ENCODE results near the gene ANTKMT. TPM values are rescaled to one million over a fixed set of nuclear protein-coding genes. Genes with fewer than 3 reads are reported as not detected.

ANTKMT gene
- total and polyA plus RNA-seq, 2 experiments from 2014 or later: 38.8 to 81.8 TPM

- no peak for DNase-seq (ENCODE audit: low spot score)
- Histone ChIP-seq H2AFZ (no peak overlapping the region), H3K4me3 (no peak overlapping the region), H3K27me3 (no peaks in the 10 kb centered on the region), H3K4me2 (no peak overlapping the region), H3K36me3 (replicated peaks; ENCODE audit: insufficient read depth, low read depth) (no peaks in the 10 kb centered on the region), H3K79me2 (no peaks in the 10 kb centered on the region), H3K9me2 (replicated peaks; ENCODE audit: insufficient read depth) (no peaks in the 10 kb centered on the region), H3K9me3 (ENCODE audit: low read depth) (no peaks in the 10 kb centered on the region), H3K4me1 (ENCODE audit: insufficient read depth) (peaks cover 3% of the 10 kb centered on the region), H3K27ac (no peak overlapping the region), H4K20me1 (ENCODE audit: insufficient read depth, poor library complexity, severe bottlenecking) (no peaks in the 10 kb centered on the region)
- TF ChIP-seq EZH2 (IDR thresholded peaks at IDR 0.05; ENCODE audit: borderline replicate concordance) (no peak), CTCF (IDR thresholded peaks at IDR 0.05; ENCODE audit: poor library complexity) (peak; percentile 11), EZH2phosphoT487 (IDR thresholded peaks at IDR 0.05; ENCODE audit: low read depth, severe bottlenecking, unreplicated experiment) (no peak)
- WGBS (ENCODE audit: low lambda C conversion rate, missing lambda C conversion rate): 93% methylated on average over 33 of the region's 34 CpGs
Observed at GRCh38 chr16:733382-734207, 12.6 kb downstream of the ANTKMT start.

- DNase-seq (ENCODE audit: low spot score): no peak
- no peak for TF ChIP-seq EZH2 (IDR thresholded peaks at IDR 0.05; ENCODE audit: borderline replicate concordance)
- no peak for TF ChIP-seq CTCF (IDR thresholded peaks at IDR 0.05; ENCODE audit: poor library complexity)
- no peak for TF ChIP-seq EZH2phosphoT487 (IDR thresholded peaks at IDR 0.05; ENCODE audit: low read depth, severe bottlenecking, unreplicated experiment)
- H4K20me1 ChIP-seq (ENCODE audit: insufficient read depth, poor library complexity, severe bottlenecking): no peaks in the 10 kb centered on the region
- H3K4me3 ChIP-seq: no peak overlapping the region
- no peak overlapping the region for H2AFZ ChIP-seq
- no peaks in the 10 kb centered on the region for H3K9me2 ChIP-seq (replicated peaks; ENCODE audit: insufficient read depth)
- H3K9me3 ChIP-seq (ENCODE audit: low read depth): no peaks in the 10 kb centered on the region
- H3K27me3 ChIP-seq: no peaks in the 10 kb centered on the region
- H3K36me3 ChIP-seq (replicated peaks; ENCODE audit: insufficient read depth, low read depth): no peaks in the 10 kb centered on the region
- no peak overlapping the region for H3K4me2 ChIP-seq
- H3K79me2 ChIP-seq: no peaks in the 10 kb centered on the region
- H3K4me1 ChIP-seq (ENCODE audit: insufficient read depth): no peaks in the 10 kb centered on the region
- 96% methylated on average over 43 of the region's 49 CpGs for WGBS (ENCODE audit: low lambda C conversion rate, missing lambda C conversion rate)
- no peak overlapping the region for H3K27ac ChIP-seq
Observed at GRCh38 chr16:734208-734980, 13.4 kb downstream of the ANTKMT start.

GRCh38 chr16:734981-735881 lies 14.3 kb downstream of the ANTKMT start:
- H3K4me1 ChIP-seq (ENCODE audit: insufficient read depth): peaks cover 7% of the 10 kb centered on the region
- H3K36me3 ChIP-seq (replicated peaks; ENCODE audit: insufficient read depth, low read depth): no peaks in the 10 kb centered on the region
- no peak for DNase-seq (ENCODE audit: low spot score)
- no peak overlapping the region for H3K4me2 ChIP-seq
- no peak overlapping the region for H3K4me3 ChIP-seq
- peaks cover 8% of the 10 kb centered on the region for H3K79me2 ChIP-seq
- TF ChIP-seq EZH2 (IDR thresholded peaks at IDR 0.05; ENCODE audit: borderline replicate concordance) (no peak), CTCF (IDR thresholded peaks at IDR 0.05; ENCODE audit: poor library complexity) (no peak)
- H3K9me2 ChIP-seq (replicated peaks; ENCODE audit: insufficient read depth): no peaks in the 10 kb centered on the region
- no peaks in the 10 kb centered on the region for H3K9me3 ChIP-seq (ENCODE audit: low read depth)
- WGBS (ENCODE audit: low lambda C conversion rate, missing lambda C conversion rate): 95% methylated on average over 25 of the region's 25 CpGs
- H4K20me1 ChIP-seq (ENCODE audit: insufficient read depth, poor library complexity, severe bottlenecking): no peaks in the 10 kb centered on the region
- no peak overlapping the region for H3K27ac ChIP-seq
- no peaks in the 10 kb centered on the region for H3K27me3 ChIP-seq
- H2AFZ ChIP-seq: no peak overlapping the region
